ENCODE data around the gene PCBD2.

DNA sequence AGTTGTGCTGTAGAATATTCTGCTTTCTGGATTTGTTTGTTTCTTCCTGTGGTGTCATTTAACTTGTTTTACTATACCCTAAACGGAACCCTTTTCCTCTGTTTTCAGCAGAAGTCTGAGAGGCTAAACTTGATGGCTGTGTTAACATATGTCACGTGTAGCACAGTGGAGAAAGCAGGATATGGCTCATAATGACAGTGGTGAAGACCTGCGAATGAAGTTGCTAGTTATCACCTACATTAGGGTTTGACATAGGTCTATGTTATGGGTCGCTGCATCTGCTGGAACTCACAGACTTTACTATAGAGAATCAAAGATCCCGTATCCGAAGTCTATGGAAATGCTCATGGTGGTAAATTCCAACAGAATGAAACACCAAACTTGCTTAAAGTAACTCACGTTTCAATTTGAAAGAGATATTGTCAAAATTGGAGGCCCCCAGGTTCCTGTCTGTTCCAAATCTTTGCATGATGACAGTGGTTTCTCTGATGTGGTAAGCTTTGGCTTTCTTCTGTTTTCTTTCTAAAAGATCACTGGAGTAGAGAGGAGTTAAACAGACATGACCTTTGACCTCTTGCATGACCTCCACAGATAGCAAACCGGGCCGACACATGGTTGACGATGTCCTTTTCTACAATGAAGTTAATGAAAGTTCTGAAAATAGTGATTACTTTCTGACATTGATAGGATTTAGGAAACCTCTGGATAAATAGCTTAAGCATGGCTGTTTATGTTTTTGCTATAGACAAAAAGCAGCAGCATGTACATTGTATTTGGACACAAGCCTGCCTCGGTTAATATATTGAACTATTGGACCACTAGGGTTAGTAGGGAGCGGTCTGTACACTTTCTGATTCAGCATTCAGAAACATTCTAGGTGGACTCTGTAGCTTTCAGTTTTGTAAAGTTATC lies 59.7 kb downstream of the PCBD2 start:
- TF ChIP-seq, protein P1, sequence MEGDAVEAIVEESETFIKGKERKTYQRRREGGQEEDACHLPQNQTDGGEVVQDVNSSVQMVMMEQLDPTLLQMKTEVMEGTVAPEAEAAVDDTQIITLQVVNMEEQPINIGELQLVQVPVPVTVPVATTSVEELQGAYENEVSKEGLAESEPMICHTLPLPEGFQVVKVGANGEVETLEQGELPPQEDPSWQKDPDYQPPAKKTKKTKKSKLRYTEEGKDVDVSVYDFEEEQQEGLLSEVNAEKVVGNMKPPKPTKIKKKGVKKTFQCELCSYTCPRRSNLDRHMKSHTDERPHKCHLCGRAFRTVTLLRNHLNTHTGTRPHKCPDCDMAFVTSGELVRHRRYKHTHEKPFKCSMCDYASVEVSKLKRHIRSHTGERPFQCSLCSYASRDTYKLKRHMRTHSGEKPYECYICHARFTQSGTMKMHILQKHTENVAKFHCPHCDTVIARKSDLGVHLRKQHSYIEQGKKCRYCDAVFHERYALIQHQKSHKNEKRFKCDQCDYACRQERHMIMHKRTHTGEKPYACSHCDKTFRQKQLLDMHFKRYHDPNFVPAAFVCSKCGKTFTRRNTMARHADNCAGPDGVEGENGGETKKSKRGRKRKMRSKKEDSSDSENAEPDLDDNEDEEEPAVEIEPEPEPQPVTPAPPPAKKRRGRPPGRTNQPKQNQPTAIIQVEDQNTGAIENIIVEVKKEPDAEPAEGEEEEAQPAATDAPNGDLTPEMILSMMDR (conservative IDR thresholded peaks at IDR 0.05 in 1 of 2, IDR thresholded peaks at IDR 0.05 in 1 of 2; ENCODE audit: low read depth in 1 of 2, low read length in 2 of 2): no peak
- no peak for TF ChIP-seq EZH2 (IDR thresholded peaks at IDR 0.05; ENCODE audit: low read length, missing control alignments)

Measured in fibroblast of lung (primary cell).